ENCODE data around the gene GALNT9. TPM values are rescaled to one million over a fixed set of nuclear protein-coding genes. Genes with fewer than 3 reads are reported as not detected.
"Not testable (repeated sequence)": the region's sequence is repeated elsewhere in the genome, so short reads cannot be mapped to it uniquely, and the experiment has no call there.

Gene GALNT9
- polyA plus RNA-seq (2013, experiment 1 of 2): not detected
- polyA plus RNA-seq (2013, experiment 2 of 2): not detected

GRCh38 chr12:132329036-132329719, at the start of gene GALNT9:
Gene GALNT9, minus strand, starts transcription at chr12:132329589. Its CDS starts 386 bp downstream, at chr12:132329203.
- H3K79me1 ChIP-seq (replicated peaks; ENCODE audit: low read length, poor library complexity, severe bottlenecking): no peaks in the 10 kb centered on the region
- H3K27me3 ChIP-seq (ENCODE audit: control insufficient read depth in 1 of 2, insufficient read depth in 1 of 2, low read length in 2 of 2): peaks cover 0 to 48% of the 10 kb centered on the region in 2 experiments
- no peak within 1 kb of the TSS for H4K8ac ChIP-seq (ENCODE audit: low read length)
- no peak for DNase-seq
- H2BK15ac ChIP-seq (ENCODE audit: low read depth, poor library complexity, severe bottlenecking): no peak within 1 kb of the TSS
- no peak within 1 kb of the TSS for H2BK12ac ChIP-seq (ENCODE audit: low read length in 2 of 2)
- H3K4me2 ChIP-seq (ENCODE audit: low read length, poor library complexity, severe bottlenecking): no peak within 1 kb of the TSS
- H3K9me3 ChIP-seq (ENCODE audit: control insufficient read depth, low read length): peaks cover 9% of the 10 kb centered on the region
- no peaks in the 10 kb centered on the region for H3K36me3 ChIP-seq (ENCODE audit: control insufficient read depth in 1 of 2, insufficient read depth in 2 of 2, low read depth in 1 of 2, low read length in 2 of 2)
- no peak within 1 kb of the TSS for H2BK120ac ChIP-seq (ENCODE audit: low read depth, low read length)
- no peak within 1 kb of the TSS for H3K4ac ChIP-seq (ENCODE audit: low read depth in 1 of 2, low read length in 2 of 2)
- no peak within 1 kb of the TSS for H2AK5ac ChIP-seq (ENCODE audit: low read length, severe bottlenecking)
- no peak within 1 kb of the TSS for H3K9ac ChIP-seq (ENCODE audit: low read length)
- peaks cover under 1% of the 10 kb centered on the region for H3K4me1 ChIP-seq (ENCODE audit: control insufficient read depth, insufficient read depth, low read depth, low read length)
- H2AFZ ChIP-seq (ENCODE audit: low read depth, low read length): no peak within 1 kb of the TSS
- 48% methylated on average over 32 of the region's 86 CpGs for WGBS
- H2BK5ac ChIP-seq (ENCODE audit: low read depth, low read length, poor library complexity, severe bottlenecking): no peak within 1 kb of the TSS
- H3K27ac ChIP-seq (ENCODE audit: low read length, poor library complexity, severe bottlenecking): no peak within 1 kb of the TSS
- H3K23ac ChIP-seq (ENCODE audit: low read length in 2 of 2): no peak within 1 kb of the TSS
- no peak within 1 kb of the TSS for H3K14ac ChIP-seq (ENCODE audit: low read length in 2 of 2)
- H3K4me3 ChIP-seq (ENCODE audit: insufficient read depth in 1 of 2, low read depth in 1 of 2, low read length in 2 of 2): no peak within 1 kb of the TSS
- no peak within 1 kb of the TSS for H3K18ac ChIP-seq (ENCODE audit: low read depth in 1 of 2, low read length in 2 of 2)
- H4K91ac ChIP-seq (ENCODE audit: low read length): no peak within 1 kb of the TSS

GRCh38 chr12:132379057-132379456, 49.7 kb upstream of the GALNT9 start:
- H2BK12ac ChIP-seq (ENCODE audit: low read length in 2 of 2); H3K9me3 ChIP-seq (ENCODE audit: control insufficient read depth, low read length); H2AFZ ChIP-seq (ENCODE audit: low read depth, low read length); H3K27ac ChIP-seq (ENCODE audit: low read length, poor library complexity, severe bottlenecking); H3K79me1 ChIP-seq (replicated peaks; ENCODE audit: low read length, poor library complexity, severe bottlenecking); H2BK120ac ChIP-seq (ENCODE audit: low read depth, low read length); H3K9ac ChIP-seq (ENCODE audit: low read length); H3K14ac ChIP-seq (ENCODE audit: low read length in 2 of 2); H3K4ac ChIP-seq (ENCODE audit: low read depth in 1 of 2, low read length in 2 of 2); H2BK15ac ChIP-seq (ENCODE audit: low read depth, poor library complexity, severe bottlenecking); H2AK5ac ChIP-seq (ENCODE audit: low read length, severe bottlenecking); H3K4me2 ChIP-seq (ENCODE audit: low read length, poor library complexity, severe bottlenecking); DNase-seq; H2BK5ac ChIP-seq (ENCODE audit: low read depth, low read length, poor library complexity, severe bottlenecking); H3K4me1 ChIP-seq (ENCODE audit: control insufficient read depth, insufficient read depth, low read depth, low read length); H3K18ac ChIP-seq (ENCODE audit: low read depth in 1 of 2, low read length in 2 of 2); H4K91ac ChIP-seq (ENCODE audit: low read length); H4K8ac ChIP-seq (ENCODE audit: low read length); H3K4me3 ChIP-seq (ENCODE audit: insufficient read depth in 1 of 2, low read depth in 1 of 2, low read length in 2 of 2); H3K36me3 ChIP-seq (ENCODE audit: control insufficient read depth in 1 of 2, insufficient read depth in 2 of 2, low read depth in 1 of 2, low read length in 2 of 2); H3K23ac ChIP-seq (ENCODE audit: low read length in 2 of 2): not testable (repeated sequence)
- peaks cover 34 to 72% of the 10 kb centered on the region in 2 experiments for H3K27me3 ChIP-seq (ENCODE audit: control insufficient read depth in 1 of 2, insufficient read depth in 1 of 2, low read length in 2 of 2)
- 93% methylated on average over 5 of the region's 6 CpGs for WGBS

- Histone ChIP-seq H3K14ac (ENCODE audit: low read length in 2 of 2) (no peak overlapping the region), H2BK120ac (ENCODE audit: low read depth, low read length) (no peak overlapping the region), H2BK5ac (ENCODE audit: low read depth, low read length, poor library complexity, severe bottlenecking) (no peak overlapping the region), H3K4me3 (ENCODE audit: insufficient read depth in 1 of 2, low read depth in 1 of 2, low read length in 2 of 2) (no peak overlapping the region), H2AFZ (ENCODE audit: low read depth, low read length) (no peak overlapping the region), H3K4me1 (ENCODE audit: control insufficient read depth, insufficient read depth, low read depth, low read length) (no peaks in the 10 kb centered on the region), H3K9me3 (ENCODE audit: control insufficient read depth, low read length) (no peaks in the 10 kb centered on the region), H3K27ac (ENCODE audit: low read length, poor library complexity, severe bottlenecking) (no peak overlapping the region), H3K79me1 (replicated peaks; ENCODE audit: low read length, poor library complexity, severe bottlenecking) (no peaks in the 10 kb centered on the region), H4K91ac (ENCODE audit: low read length) (no peak overlapping the region), H3K4ac (ENCODE audit: low read depth in 1 of 2, low read length in 2 of 2) (no peak overlapping the region), H3K4me2 (ENCODE audit: low read length, poor library complexity, severe bottlenecking) (no peak overlapping the region), H3K27me3 (ENCODE audit: control insufficient read depth in 1 of 2, insufficient read depth in 1 of 2, low read length in 2 of 2) (peaks cover 29 to 80% of the 10 kb centered on the region in 2 experiments), H2AK5ac (ENCODE audit: low read length, severe bottlenecking) (no peak overlapping the region), H3K36me3 (ENCODE audit: control insufficient read depth in 1 of 2, insufficient read depth in 2 of 2, low read depth in 1 of 2, low read length in 2 of 2) (no peaks in the 10 kb centered on the region), H3K18ac (ENCODE audit: low read depth in 1 of 2, low read length in 2 of 2) (no peak overlapping the region), H2BK12ac (ENCODE audit: low read length in 2 of 2) (no peak overlapping the region), H2BK15ac (ENCODE audit: low read depth, poor library complexity, severe bottlenecking) (no peak overlapping the region), H3K23ac (ENCODE audit: low read length in 2 of 2) (no peak overlapping the region), H3K9ac (ENCODE audit: low read length) (no peak overlapping the region), H4K8ac (ENCODE audit: low read length) (no peak overlapping the region)
- WGBS: 68% methylated on average over 2 of the region's 2 CpGs
- no peak for DNase-seq
Observed at GRCh38 chr12:132377147-132377546, 47.8 kb upstream of the GALNT9 start.

GRCh38 chr12:132376464-132376830, 47.1 kb upstream of the GALNT9 start:
- Histone ChIP-seq H2AFZ (ENCODE audit: low read depth, low read length) (no peak overlapping the region), H3K9me3 (ENCODE audit: control insufficient read depth, low read length) (peaks cover 1% of the 10 kb centered on the region), H3K14ac (ENCODE audit: low read length in 2 of 2) (no peak overlapping the region), H3K27me3 (ENCODE audit: control insufficient read depth in 1 of 2, insufficient read depth in 1 of 2, low read length in 2 of 2) (peaks cover 23 to 77% of the 10 kb centered on the region in 2 experiments), H3K4me3 (ENCODE audit: insufficient read depth in 1 of 2, low read depth in 1 of 2, low read length in 2 of 2) (no peak overlapping the region), H2AK5ac (ENCODE audit: low read length, severe bottlenecking) (no peak overlapping the region), H4K8ac (ENCODE audit: low read length) (no peak overlapping the region), H3K9ac (ENCODE audit: low read length) (no peak overlapping the region), H3K4me1 (ENCODE audit: control insufficient read depth, insufficient read depth, low read depth, low read length) (no peaks in the 10 kb centered on the region), H2BK5ac (ENCODE audit: low read depth, low read length, poor library complexity, severe bottlenecking) (no peak overlapping the region), H3K27ac (ENCODE audit: low read length, poor library complexity, severe bottlenecking) (no peak overlapping the region), H2BK120ac (ENCODE audit: low read depth, low read length) (no peak overlapping the region), H3K23ac (ENCODE audit: low read length in 2 of 2) (no peak overlapping the region), H3K4me2 (ENCODE audit: low read length, poor library complexity, severe bottlenecking) (no peak overlapping the region), H3K79me1 (replicated peaks; ENCODE audit: low read length, poor library complexity, severe bottlenecking) (no peaks in the 10 kb centered on the region), H3K36me3 (ENCODE audit: control insufficient read depth in 1 of 2, insufficient read depth in 2 of 2, low read depth in 1 of 2, low read length in 2 of 2) (no peaks in the 10 kb centered on the region), H2BK12ac (ENCODE audit: low read length in 2 of 2) (no peak overlapping the region), H3K4ac (ENCODE audit: low read depth in 1 of 2, low read length in 2 of 2) (no peak overlapping the region), H3K18ac (ENCODE audit: low read depth in 1 of 2, low read length in 2 of 2) (no peak overlapping the region), H2BK15ac (ENCODE audit: low read depth, poor library complexity, severe bottlenecking) (no peak overlapping the region), H4K91ac (ENCODE audit: low read length) (no peak overlapping the region)
- WGBS: 70% methylated on average over 6 of the region's 10 CpGs
- DNase-seq: no peak
